Prostate gland (tissue), 2 donors: ENCODE data around the gene KIF21B. TPM values are rescaled to one million over a fixed set of nuclear protein-coding genes. Genes with fewer than 3 reads are reported as not detected.
A peak's percentile ranks its signal among the peaks of the same experiment; 100 is the strongest.

Experiments
- DNase-seq: peaks from one replicate; pipeline ENCODE4 v3.0.0-alpha.2; 2019; ENCODE audit warnings: low spot score
- H3K27ac ChIP-seq, 2 donors: fragments of 200-600 bp; sonication (generic); 2 replicates each; pipeline ENCODE4 v1.5.1; 2017 to 2019
- H3K27me3 ChIP-seq: fragments of 200-600 bp; sonication (generic); replicated peaks from 2 replicates; pipeline ENCODE4 v1.5.1; 2019; ENCODE audit not compliant: insufficient read depth
- H3K36me3 ChIP-seq, 2 donors: fragments of 200-600 bp; sonication (generic); 1 replicate in 1 of 2; 2 replicates in 1 of 2; pipeline versions ENCODE4 v1.5.1 to v1.8.1; 2017 to 2019
- H3K4me1 ChIP-seq: fragments of 200-600 bp; sonication (generic); replicated peaks from 2 replicates; pipeline ENCODE4 v1.5.1; 2019
- H3K4me3 ChIP-seq, 2 donors: fragments of 200-600 bp; sonication (generic); 2 replicates each; pipeline ENCODE4 v1.5.1; 2017 to 2019
- H3K9me3 ChIP-seq: fragments of 200-600 bp; sonication (generic); 2 replicates; pipeline ENCODE4 v1.5.1; 2017
- POLR2A ChIP-seq: fragments of 450-650 bp; IDR thresholded peaks from one replicate; pipeline ENCODE4 v1.6.1; 2016; ENCODE audit warnings: antibody characterized with exemption, mild to moderate bottlenecking
- POLR2AphosphoS5 ChIP-seq: sonication (generic); formaldehyde crosslinking; IDR thresholded peaks from one replicate; pipeline ENCODE4 v1.6.1; 2017; ENCODE audit warnings: antibody characterized with exemption
- WGBS: methylation state at CpG from one replicate; pipeline ENCODE4 v1.1.5; 2018; 5-methylcytosine and 5-hydroxymethylcytosine counted together
- intact Hi-C: fragments of 100-400 bp; cut with DNase I; formaldehyde crosslinking; loops from one replicate; pipeline ENCODE4 v1.14.2; 2022
- total RNA-seq, 2 donors: library from RNA; depleted of rRNA; stranded (reverse); fragments of >200 nt; gene quantifications; one replicate each; pipeline ENCODE4 v1.1.0, GENCODE V29; 2016
- TF ChIP-seq, protein P1 (sequence below), 4 experiments: fragments of 200-600 bp in 2 of 4; fragments of 450-650 bp in 2 of 4; sonication (generic) in 2 of 4; IDR thresholded peaks; 1 replicate in 3 of 4; 2 replicates in 1 of 4; pipeline ENCODE4 v1.5.1; 2016 to 2019; ENCODE audit warnings: antibody characterized with exemption in 4 of 4, mild to moderate bottlenecking in 2 of 4, moderate library complexity in 2 of 4

The KIF21B gene
- total RNA-seq, 2 donors from 2014 or later, result 0.46 to 10.5 TPM

- H3K9me3 ChIP-seq, result no peaks in the 10 kb centered on the region
- peaks cover 5% of the 10 kb centered on the region for H3K4me1 ChIP-seq
- H3K36me3 ChIP-seq, result no peaks in the 10 kb centered on the region
- H3K4me3 ChIP-seq, result peak overlapping the region in 1 of 2 donors; percentile 31
- no peaks in the 10 kb centered on the region for H3K27me3 ChIP-seq
- intact Hi-C loops, result no loop called here
- TF ChIP-seq, protein P1, sequence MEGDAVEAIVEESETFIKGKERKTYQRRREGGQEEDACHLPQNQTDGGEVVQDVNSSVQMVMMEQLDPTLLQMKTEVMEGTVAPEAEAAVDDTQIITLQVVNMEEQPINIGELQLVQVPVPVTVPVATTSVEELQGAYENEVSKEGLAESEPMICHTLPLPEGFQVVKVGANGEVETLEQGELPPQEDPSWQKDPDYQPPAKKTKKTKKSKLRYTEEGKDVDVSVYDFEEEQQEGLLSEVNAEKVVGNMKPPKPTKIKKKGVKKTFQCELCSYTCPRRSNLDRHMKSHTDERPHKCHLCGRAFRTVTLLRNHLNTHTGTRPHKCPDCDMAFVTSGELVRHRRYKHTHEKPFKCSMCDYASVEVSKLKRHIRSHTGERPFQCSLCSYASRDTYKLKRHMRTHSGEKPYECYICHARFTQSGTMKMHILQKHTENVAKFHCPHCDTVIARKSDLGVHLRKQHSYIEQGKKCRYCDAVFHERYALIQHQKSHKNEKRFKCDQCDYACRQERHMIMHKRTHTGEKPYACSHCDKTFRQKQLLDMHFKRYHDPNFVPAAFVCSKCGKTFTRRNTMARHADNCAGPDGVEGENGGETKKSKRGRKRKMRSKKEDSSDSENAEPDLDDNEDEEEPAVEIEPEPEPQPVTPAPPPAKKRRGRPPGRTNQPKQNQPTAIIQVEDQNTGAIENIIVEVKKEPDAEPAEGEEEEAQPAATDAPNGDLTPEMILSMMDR (IDR thresholded peaks at IDR 0.05), result no peak
- TF ChIP-seq POLR2A (no peak), POLR2AphosphoS5 (no peak)
- H3K27ac ChIP-seq, result no peak overlapping the region
- WGBS, result 50% methylated on average over 17 of the region's 17 CpGs
- DNase-seq, result no peak
Observed at GRCh38 chr1:201023920-201024624, 558 bp upstream of the KIF21B start.

GRCh38 chr1:201022820-201023516 lies 546 bp downstream of the KIF21B start:
- H3K27me3 ChIP-seq, result no peaks in the 10 kb centered on the region
- no peak for DNase-seq
- H3K36me3 ChIP-seq, result no peaks in the 10 kb centered on the region
- peak overlapping the region; percentile 31 to 40 for H3K4me3 ChIP-seq
- peaks cover 5% of the 10 kb centered on the region for H3K4me1 ChIP-seq
- H3K9me3 ChIP-seq, result no peaks in the 10 kb centered on the region
- intact Hi-C loops, result no loop called here
- WGBS, result 8% methylated on average over 38 of the region's 56 CpGs
- TF ChIP-seq POLR2A (no peak), POLR2AphosphoS5 (no peak)
- TF ChIP-seq, protein P1 (IDR thresholded peaks at IDR 0.05), result no peak
- H3K27ac ChIP-seq, result no peak overlapping the region

DNA sequence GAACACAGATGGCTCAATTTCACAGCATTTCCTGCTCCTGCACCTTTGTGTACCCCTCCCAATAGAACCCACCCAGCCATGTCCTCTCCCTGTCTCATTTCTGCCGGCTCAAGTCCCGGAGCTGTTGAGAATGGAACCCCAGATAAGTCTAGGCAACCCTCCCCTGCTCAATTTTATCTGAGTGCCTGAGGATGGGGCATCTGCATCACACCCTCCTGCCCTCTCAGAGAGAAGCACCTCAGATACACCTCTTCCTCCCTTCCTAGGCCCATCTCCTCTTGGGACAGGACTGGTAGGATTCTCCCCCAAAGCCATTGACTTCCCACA lies 1.1 kb downstream of the KIF21B start:
- 87% methylated on average over 2 of the region's 2 CpGs for WGBS
- Histone ChIP-seq H3K27me3 (no peaks in the 10 kb centered on the region), H3K4me1 (peaks cover 5% of the 10 kb centered on the region), H3K9me3 (no peaks in the 10 kb centered on the region), H3K4me3 (peak overlapping the region in 1 of 2 donors; percentile 40), H3K36me3 (no peaks in the 10 kb centered on the region), H3K27ac (no peak overlapping the region)
- intact Hi-C loops, result no loop called here
- TF ChIP-seq POLR2A (no peak), POLR2AphosphoS5 (no peak)
- TF ChIP-seq, protein P1 (IDR thresholded peaks at IDR 0.05), result no peak
- no peak for DNase-seq

GRCh38 chr1:201021630-201022492 lies 1.7 kb downstream of the KIF21B start:
- H3K4me3 ChIP-seq, result no peak overlapping the region
- no peaks in the 10 kb centered on the region for H3K27me3 ChIP-seq
- H3K27ac ChIP-seq, result no peak overlapping the region
- intact Hi-C loops, result no loop called here
- peaks cover 5% of the 10 kb centered on the region for H3K4me1 ChIP-seq
- WGBS, result 80% methylated on average over 7 of the region's 7 CpGs
- H3K36me3 ChIP-seq, result no peaks in the 10 kb centered on the region
- H3K9me3 ChIP-seq, result no peaks in the 10 kb centered on the region
- no peak for DNase-seq
- TF ChIP-seq, protein P1 (IDR thresholded peaks at IDR 0.05), result no peak
- TF ChIP-seq POLR2A (no peak), POLR2AphosphoS5 (no peak)
